Measurements from ENCODE around the gene MOGAT2.
"Not testable (repeated sequence)": the region's sequence is repeated elsewhere in the genome, so short reads cannot be mapped to it uniquely, and the experiment has no call there.

Gene MOGAT2

GRCh38 chr11:75719340-75720239 is 2.0 kb downstream of the MOGAT2 start:
- DNase-seq, result no peak

GRCh38 chr11:75720639-75721038 is 3.0 kb downstream of the MOGAT2 start:
- DNase-seq, result no peak

GRCh38 chr11:75721852-75722668 is 4.4 kb downstream of the MOGAT2 start:
- no peak for DNase-seq

GRCh38 chr11:75722669-75723042 is 5.0 kb downstream of the MOGAT2 start:
- DNase-seq, result no peak

- DNase-seq, result no peak
These were observed 8.1 kb downstream of the MOGAT2 start for GRCh38 chr11:75725547-75726320.

- no peak for DNase-seq
These were observed 11.4 kb downstream of the MOGAT2 start for GRCh38 chr11:75728992-75729391.

GRCh38 chr11:75731095-75731494 is 13.5 kb downstream of the MOGAT2 start:
- DNase-seq, result no peak

DNA sequence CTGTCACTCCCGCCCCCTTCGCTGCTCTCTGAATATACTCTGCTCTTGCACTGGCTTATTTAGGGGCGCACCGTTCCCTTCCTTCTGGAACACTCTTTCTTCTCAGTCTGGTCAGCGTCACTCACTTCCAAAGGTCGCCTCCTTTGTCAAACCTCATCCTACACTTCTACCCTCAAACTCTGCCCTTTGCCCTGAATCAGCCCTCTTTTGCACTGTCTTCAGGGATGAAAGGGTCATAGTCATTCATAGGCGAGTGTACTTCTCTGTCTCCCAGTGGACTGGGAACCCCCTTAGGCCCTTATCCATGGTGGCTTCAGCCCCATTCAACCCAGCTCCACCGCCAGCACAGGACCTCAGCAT is 15.4 kb downstream of the MOGAT2 start:
- DNase-seq, result no peak

DNA sequence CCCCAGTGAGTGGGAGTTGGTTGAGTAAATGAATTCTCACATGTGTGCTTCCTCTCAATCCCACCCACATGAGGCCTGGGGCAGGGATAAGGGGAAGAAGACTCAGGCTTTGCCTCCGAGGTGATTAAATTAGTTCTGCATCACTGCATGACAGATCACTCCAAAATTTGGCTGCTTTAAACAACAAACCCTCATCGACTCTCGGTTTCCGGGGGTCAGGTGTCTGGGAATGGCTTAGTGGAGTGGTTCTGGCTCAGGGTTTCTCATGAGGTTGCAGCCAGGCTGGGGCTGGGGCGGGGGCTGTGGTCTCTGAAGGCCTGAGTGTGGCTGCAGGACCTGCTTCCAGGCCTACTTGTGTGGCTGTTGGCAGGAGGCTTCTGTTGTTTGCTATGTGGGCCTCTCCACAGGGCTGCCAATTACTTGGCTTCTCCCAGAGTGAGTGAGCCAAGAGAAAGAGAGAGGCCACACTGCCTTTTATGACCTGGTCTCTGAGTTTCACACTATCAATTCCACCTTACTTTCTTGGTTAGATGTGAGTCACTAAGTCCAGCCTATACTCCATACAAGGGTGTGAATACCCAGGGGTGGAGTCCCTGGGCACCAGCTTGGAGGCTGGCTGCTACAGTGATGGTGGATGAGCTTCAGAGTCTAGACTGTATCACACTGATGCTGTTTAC is 15.9 kb downstream of the MOGAT2 start:
- no peak for DNase-seq

- DNase-seq, result no peak
These were observed 17.0 kb downstream of the MOGAT2 start for GRCh38 chr11:75734491-75735180.

GRCh38 chr11:75735181-75735845 is 17.7 kb downstream of the MOGAT2 start:
- no peak for DNase-seq

DNA sequence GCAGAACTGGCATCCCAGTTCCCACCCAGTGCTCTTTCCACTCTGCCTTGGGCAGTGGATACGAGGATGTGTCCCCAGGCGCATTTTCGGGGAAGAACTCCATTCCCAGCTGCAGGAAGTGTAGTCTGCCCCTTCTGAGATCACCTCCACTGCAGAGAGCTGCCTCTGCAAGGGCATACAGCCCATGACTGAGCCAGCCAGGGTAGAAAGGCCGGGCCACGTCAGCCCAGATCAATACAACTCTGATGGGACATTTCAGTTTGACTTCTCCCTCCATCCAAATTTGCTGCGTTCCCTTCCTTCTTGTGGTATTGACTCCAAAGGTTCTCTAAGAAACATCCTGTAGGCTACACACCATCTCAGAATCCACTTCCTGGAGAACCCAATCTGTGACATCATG is 19.7 kb downstream of the MOGAT2 start:
- no peak for DNase-seq

DNA sequence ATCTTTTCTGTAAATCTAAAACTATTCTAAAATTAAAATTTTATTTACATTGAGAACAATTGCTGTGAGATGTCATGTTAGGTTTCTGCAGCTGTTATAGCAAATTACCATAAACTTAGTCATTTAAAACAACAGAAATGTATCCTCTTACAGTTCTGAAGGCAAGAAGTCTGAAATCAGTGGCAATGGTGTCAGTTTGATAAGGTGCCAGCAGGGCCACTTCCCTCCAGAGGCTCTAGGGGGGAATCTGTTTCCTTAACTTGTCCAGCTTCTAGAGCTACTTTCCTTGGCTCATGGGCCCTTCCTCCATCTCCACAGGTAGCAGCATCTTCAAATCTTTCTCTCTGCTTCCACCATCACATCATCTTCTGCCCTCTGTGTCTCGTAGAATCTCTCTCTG is 23.0 kb downstream of the MOGAT2 start:
- DNase-seq, result no peak

DNA sequence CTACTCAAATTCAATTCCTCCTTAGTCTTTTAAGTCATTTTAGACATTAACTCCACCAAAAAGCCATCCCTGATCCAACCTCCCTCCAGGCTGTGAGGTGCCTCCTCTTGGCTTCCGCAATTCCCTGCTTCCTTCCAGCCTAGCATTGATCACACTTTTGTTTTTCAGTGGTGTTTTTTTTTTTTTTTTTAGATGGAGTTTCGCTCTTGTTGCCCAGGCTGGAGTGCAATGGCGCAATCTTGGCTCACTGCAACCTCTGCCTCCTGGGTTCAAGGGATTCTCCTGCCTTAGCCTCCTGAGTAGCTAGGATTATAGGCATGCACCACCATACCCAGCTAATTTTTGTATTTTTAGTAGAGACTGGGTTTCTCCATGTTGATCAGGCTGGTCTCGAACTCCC is 25.5 kb downstream of the MOGAT2 start:
- DNase-seq, result not testable (repeated sequence)

GRCh38 chr11:75743711-75744563 is 26.3 kb downstream of the MOGAT2 start:
- no peak for DNase-seq

GRCh38 chr11:75745807-75746206 is 28.2 kb downstream of the MOGAT2 start:
- no peak for DNase-seq

DNA sequence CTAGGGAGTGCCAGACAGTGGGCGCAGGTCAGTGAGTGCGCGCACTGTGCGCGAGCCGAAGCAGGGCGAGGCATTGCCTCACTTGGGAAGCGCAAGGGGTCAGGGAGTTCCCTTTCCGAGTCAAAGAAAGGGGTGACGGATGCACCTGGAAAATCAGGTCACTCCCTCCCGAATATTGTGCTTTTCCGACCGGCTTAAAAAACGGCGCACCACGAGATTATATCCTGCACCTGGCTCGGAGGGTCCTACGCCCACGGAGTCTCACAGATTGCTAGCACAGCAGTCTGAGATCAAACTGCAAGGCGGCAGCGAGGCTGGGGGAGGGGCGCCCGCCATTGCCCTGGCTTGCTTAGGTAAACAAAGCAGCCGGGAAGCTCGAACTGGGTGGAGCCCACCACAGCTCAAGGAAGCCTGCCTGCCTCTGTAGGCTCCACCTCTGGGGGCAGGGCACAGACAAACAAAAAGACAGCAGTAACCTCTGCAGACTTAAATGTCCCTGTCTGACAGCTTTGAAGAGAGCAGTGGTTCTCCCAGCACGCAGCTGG is 31.2 kb downstream of the MOGAT2 start:
- not testable (repeated sequence) for DNase-seq

GRCh38 chr11:75754933-75755332 is 37.3 kb downstream of the MOGAT2 start:
- not testable (repeated sequence) for DNase-seq

- no peak for DNase-seq
These were observed 40.0 kb downstream of the MOGAT2 start for GRCh38 chr11:75757651-75758050.

DNA sequence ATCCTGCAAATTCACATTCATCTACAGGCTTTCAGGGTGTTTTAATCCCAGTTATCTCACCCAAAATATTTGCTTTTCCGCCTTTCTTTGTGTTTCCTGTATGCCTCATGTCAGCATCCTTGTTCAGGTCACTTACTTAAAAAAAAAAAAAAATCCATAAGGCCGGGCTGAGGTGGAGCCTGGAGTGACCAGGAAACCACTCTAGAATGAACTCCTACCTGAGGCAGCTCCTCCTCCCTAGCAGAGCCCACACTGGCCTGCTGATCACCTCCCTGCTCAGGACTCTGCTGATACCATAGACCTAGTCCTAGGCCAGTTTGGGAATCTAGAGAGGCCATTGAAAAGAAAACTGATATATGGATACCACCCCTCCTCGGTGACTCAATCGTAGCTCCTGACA is 42.2 kb downstream of the MOGAT2 start:
- DNase-seq, result no peak

Data from NCI-H82 (cell line).